Omental fat pad (tissue), 4 donors: Measurements from ENCODE around the gene ARHGAP1. TPM values are rescaled to one million over a fixed set of nuclear protein-coding genes. Genes with fewer than 3 reads are reported as not detected.

Experiments used
- ATAC-seq: fragments of 150-250 bp; one replicate; pipeline ENCODE4 v1.9.1; 2016; ENCODE audit warnings: mild to moderate bottlenecking, moderate library complexity; ENCODE audit not compliant: low FRiP score
- DNase-seq: peaks from one replicate; pipeline ENCODE4 v3.0.0-alpha.2; 2019; ENCODE audit warnings: low spot score
- total RNA-seq, 4 donors: library from RNA; depleted of rRNA; stranded (reverse); fragments of >200 nt; gene quantifications; one replicate each; pipeline ENCODE4 v1.1.0, GENCODE V29; 2016
- TF ChIP-seq, protein P1 (sequence below), 3 donors: fragments of 450-650 bp; IDR thresholded peaks; one replicate each; pipeline ENCODE4 v1.5.1; 2016 to 2017; ENCODE audit warnings: antibody characterized with exemption in 3 of 3, mild to moderate bottlenecking in 3 of 3, moderate library complexity in 2 of 3

Gene ARHGAP1
- total RNA-seq, 4 donors from 2014 or later = 34.6 to 69.2 (median 42.6) TPM

DNA sequence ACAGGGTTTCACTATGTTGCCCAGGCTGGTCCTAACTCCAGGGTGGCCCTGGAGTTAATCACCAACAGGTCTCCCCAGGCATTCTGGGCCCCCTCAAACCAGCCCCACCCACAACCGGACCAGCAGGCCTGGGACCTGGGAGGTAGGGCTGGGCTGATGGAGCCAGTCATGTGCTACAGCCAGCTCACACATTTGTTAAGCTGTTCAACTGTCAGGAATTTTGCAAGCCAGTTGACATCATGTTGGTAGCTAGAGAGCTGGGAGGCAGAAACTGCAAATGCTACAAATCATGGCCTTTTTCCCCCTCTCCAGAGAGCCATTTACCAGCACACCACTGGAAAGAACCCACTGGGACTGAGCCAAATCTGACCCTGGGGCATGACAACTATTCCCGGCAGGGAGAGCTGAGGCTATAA, 6.8 kb downstream of the ARHGAP1 start:
- no peak for ATAC-seq
- TF ChIP-seq, protein P1, sequence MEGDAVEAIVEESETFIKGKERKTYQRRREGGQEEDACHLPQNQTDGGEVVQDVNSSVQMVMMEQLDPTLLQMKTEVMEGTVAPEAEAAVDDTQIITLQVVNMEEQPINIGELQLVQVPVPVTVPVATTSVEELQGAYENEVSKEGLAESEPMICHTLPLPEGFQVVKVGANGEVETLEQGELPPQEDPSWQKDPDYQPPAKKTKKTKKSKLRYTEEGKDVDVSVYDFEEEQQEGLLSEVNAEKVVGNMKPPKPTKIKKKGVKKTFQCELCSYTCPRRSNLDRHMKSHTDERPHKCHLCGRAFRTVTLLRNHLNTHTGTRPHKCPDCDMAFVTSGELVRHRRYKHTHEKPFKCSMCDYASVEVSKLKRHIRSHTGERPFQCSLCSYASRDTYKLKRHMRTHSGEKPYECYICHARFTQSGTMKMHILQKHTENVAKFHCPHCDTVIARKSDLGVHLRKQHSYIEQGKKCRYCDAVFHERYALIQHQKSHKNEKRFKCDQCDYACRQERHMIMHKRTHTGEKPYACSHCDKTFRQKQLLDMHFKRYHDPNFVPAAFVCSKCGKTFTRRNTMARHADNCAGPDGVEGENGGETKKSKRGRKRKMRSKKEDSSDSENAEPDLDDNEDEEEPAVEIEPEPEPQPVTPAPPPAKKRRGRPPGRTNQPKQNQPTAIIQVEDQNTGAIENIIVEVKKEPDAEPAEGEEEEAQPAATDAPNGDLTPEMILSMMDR (IDR thresholded peaks at IDR 0.05) = no peak
- DNase-seq = no peak

DNA sequence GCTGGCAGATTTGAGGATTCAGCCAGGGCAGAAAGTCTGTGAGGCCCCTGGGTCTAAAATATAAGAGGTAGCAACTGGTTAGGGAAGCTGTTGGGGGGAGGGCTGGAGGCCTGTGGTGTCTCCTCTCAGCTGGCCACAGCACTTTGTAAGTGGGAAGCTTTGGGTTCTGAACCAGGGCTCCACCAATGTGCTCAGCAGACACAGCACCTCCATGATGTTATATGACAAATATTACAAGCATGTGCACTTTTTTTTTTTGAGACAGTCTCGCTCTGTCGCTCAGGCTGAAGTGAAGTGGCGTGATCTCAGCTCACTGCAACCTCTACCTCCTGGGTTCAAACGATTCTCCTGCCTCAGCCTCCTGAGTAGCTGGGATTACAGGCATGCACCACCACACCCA, 8.0 kb downstream of the ARHGAP1 start:
- TF ChIP-seq, protein P1 (IDR thresholded peaks at IDR 0.05) = no peak

GRCh38 chr11:46690702-46691101, 9.7 kb downstream of the ARHGAP1 start:
- TF ChIP-seq, protein P1 (IDR thresholded peaks at IDR 0.05) = no peak
- DNase-seq = no peak
- ATAC-seq = no peak

More for the DNA sequence above, 8.0 kb downstream of the ARHGAP1 start:
- ATAC-seq (no peak), DNase-seq (no peak)

DNA sequence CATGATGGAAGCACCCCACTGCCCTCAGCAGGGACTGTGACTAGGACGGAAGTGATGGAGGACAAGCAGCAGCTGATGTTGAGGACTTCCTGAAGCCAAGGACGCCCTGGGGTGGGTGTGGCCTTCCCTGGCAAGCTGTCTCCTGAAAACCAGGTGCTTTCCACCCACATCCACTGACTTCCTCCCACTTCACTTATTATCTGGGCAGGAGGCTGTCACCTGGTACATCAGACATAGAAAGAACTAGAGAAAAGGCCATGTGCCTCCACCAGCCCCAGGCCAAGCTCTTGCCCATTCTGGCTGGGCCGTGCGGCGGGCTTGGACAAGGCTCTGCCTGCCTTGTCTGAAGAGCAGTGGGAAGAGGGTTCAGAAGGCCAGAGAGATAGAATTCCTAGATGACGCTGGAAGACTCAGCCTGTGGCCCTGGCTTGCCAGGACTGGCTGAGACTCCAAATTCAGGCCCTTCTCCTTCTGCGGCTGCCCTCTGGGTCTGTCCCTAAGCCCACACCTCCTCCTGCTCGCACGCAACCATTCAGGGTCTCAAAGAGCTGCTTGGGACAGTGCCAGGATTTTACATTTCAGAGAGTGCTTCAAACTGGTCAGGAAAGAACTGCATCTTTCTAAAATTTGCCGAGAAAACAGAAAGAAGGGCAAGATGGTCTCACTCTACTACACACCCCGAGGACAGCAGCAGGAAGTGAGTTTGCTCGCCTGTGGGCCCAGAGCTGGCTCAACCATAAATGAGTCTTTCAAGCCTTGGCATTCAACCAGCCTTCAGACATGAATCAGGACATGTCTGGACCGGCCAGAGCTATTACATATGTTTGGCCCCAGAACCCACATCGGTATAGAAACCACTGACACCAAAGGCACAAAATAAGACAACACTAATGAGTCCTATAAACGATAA, 13.3 kb downstream of the ARHGAP1 start:
- DNase-seq (no peak), ATAC-seq (no peak)
- TF ChIP-seq, protein P1 (IDR thresholded peaks at IDR 0.05) = no peak

DNA sequence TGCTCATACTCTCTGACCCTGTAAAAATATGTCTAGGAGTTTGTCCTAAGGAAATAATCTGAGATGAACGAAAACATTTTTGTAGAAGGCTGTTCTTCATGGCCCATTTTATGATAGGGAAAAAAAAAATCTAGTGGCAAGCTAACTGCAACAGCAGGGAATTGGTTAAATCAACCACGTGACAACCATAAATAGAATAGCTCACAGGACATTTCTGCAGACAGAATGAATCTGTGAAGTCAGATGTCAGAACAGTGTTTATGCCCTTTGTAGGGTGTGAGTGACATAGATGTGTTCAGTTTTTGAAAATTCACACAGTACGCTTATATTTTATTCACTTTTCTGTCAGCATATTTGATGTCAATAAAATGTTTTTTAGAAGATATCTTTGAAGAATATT, 16.1 kb downstream of the ARHGAP1 start:
- TF ChIP-seq, protein P1 (IDR thresholded peaks at IDR 0.05) = no peak
- no peak for DNase-seq
- ATAC-seq = no peak

- TF ChIP-seq, protein P1 (IDR thresholded peaks at IDR 0.05) = no peak
- DNase-seq (no peak), ATAC-seq (no peak)
These were observed 17.4 kb downstream of the ARHGAP1 start for GRCh38 chr11:46682773-46683752.
